K562 (cell line): Measurements from ENCODE around the gene PGS1. TPM values are rescaled to one million over a fixed set of nuclear protein-coding genes. Genes with fewer than 3 reads are reported as not detected.

ENCODE experiments used
- ATAC-seq: fragments of 200-7000 bp; cut with Tn5 transposase; 3 replicates; pipeline ENCODE4 v1.9.1; 2020; ENCODE audit warnings: moderate library complexity
- BruUV-seq: library from RNA; stranded (reverse); fragments of 400-500 nt; replicated peaks from 2 replicates; lab custom pipeline; 2021; lab: Mats Ljungman, UMichigan
- CTCF ChIA-PET: fragments of 300-600 bp; formaldehyde crosslinking; extraction: SDS; loops from one replicate; lab custom pipeline; 2021; ENCODE audit warnings: low intra/inter-chr PET ratio; lab: Yijun Ruan, JAX
- POLR2A ChIA-PET: fragments of 300-600, 350-650 bp; sonication (Branson Sonifier 250); formaldehyde crosslinking; extraction: SDS; loops from one replicate; lab custom pipeline; 2021; ENCODE audit warnings: antibody characterized with exemption, inconsistent platforms; lab: Yijun Ruan, JAX
- DNase-seq, 4 experiments: peaks; one replicate each; pipeline versions ENCODE4 v3.0.0 to v3.0.0-alpha.2; 2011 to 2018; ENCODE audit warnings: low spot score in 3 of 4, mixed read lengths in 3 of 4; ENCODE audit errors: extremely low read depth in 1 of 4
- FAIRE-seq: peaks from 2 replicates; lab custom pipeline; 2011; peaks lifted over from hg19 to GRCh38; lab: Jason Lieb, UNC
- H2AFZ ChIP-seq: 2 replicates; pipeline ENCODE4 v1.6.0; 2011; ENCODE audit warnings: low read depth, low read length, control low read depth, inconsistent platforms
- H3K27ac ChIP-seq: fragments of 200-600 bp; 3 replicates; pipeline ENCODE4 v1.8.0; 2011; ENCODE audit warnings: low read depth, mild to moderate bottlenecking, control low read depth, inconsistent platforms, low read length, moderate library complexity, mixed read lengths; ENCODE audit errors: extremely low read depth
- H3K27me3 ChIP-seq, 2 experiments: fragments of 300-600 bp in 1 of 2; 2 replicates in 1 of 2; 3 replicates in 1 of 2; pipeline versions ENCODE4 v1.6.0 to v1.8.0; 2011; ENCODE audit warnings: inconsistent platforms in 2 of 2, low read length in 2 of 2, mild to moderate bottlenecking in 1 of 2, mixed read lengths in 1 of 2, moderate library complexity in 1 of 2; ENCODE audit not compliant: control insufficient read depth in 2 of 2, insufficient read depth in 2 of 2
- H3K36me3 ChIP-seq: fragments of 300-600 bp; 3 replicates; pipeline ENCODE4 v1.8.0; 2011; ENCODE audit warnings: mild to moderate bottlenecking, low read length, inconsistent platforms; ENCODE audit not compliant: control insufficient read depth, insufficient read depth
- H3K4me1 ChIP-seq, 2 experiments: fragments of 200-600 bp in 1 of 2; replicated peaks in 1 of 2; 2 replicates in 1 of 2; 3 replicates in 1 of 2; pipeline versions ENCODE4 v1.5.1 to v1.8.0; 2011; ENCODE audit warnings: inconsistent platforms in 2 of 2, low read length in 2 of 2, mild to moderate bottlenecking in 1 of 2, mixed read lengths in 1 of 2, moderate library complexity in 1 of 2; ENCODE audit not compliant: control insufficient read depth in 2 of 2, insufficient read depth in 2 of 2
- H3K4me2 ChIP-seq: 2 replicates; pipeline ENCODE4 v1.6.1; 2011; ENCODE audit warnings: low read length, control low read depth, inconsistent platforms, mixed read lengths; ENCODE audit not compliant: insufficient read depth
- H3K4me3 ChIP-seq: fragments of 200-600 bp; sonication (generic), shearing (Covaris generic); 2 replicates; pipeline ENCODE4 v1.5.1; 2016; ENCODE audit warnings: control low read depth, inconsistent platforms
- H3K79me2 ChIP-seq: fragments of 200-600 bp; 3 replicates; pipeline ENCODE4 v1.8.0; 2011; ENCODE audit warnings: low read length, inconsistent platforms; ENCODE audit not compliant: control insufficient read depth, insufficient read depth
- H3K9ac ChIP-seq, 2 experiments: 2 replicates each; pipeline versions ENCODE4 v1.6.0 to v1.6.1; 2011; ENCODE audit warnings: low read depth in 2 of 2, low read length in 2 of 2, control low read depth in 1 of 2, inconsistent platforms in 1 of 2, mild to moderate bottlenecking in 1 of 2, mixed read lengths in 1 of 2; ENCODE audit not compliant: insufficient read depth in 1 of 2
- H3K9me1 ChIP-seq: one replicate; pipeline ENCODE4 v1.6.0; 2011; ENCODE audit warnings: inconsistent platforms, mild to moderate bottlenecking, low read length, moderate library complexity; ENCODE audit not compliant: control insufficient read depth, insufficient read depth
- H3K9me3 ChIP-seq: replicated peaks from 2 replicates; pipeline ENCODE4 v1.5.1; 2011; ENCODE audit warnings: low read depth, low read length, inconsistent platforms; ENCODE audit not compliant: control insufficient read depth, insufficient read depth
- H4K20me1 ChIP-seq: replicated peaks from 2 replicates; pipeline ENCODE4 v1.6.1; 2011; ENCODE audit warnings: low read length, inconsistent platforms, mixed read lengths; ENCODE audit not compliant: control insufficient read depth, insufficient read depth
- E2F3 ChIP-seq: fragments of 250-450 bp; sonication (Bioruptor Pico); IDR thresholded peaks from 2 replicates; pipeline ENCODE4 v1.4.0; 2020; ENCODE audit warnings: mild to moderate bottlenecking
- IRF9 ChIP-seq: fragments of 450-650 bp; IDR thresholded peaks from 2 replicates; pipeline ENCODE4 v1.6.1; 2016; ENCODE audit warnings: missing biosample characterization, missing genetic modification characterization
- PREB ChIP-seq: sonication (generic); formaldehyde crosslinking; IDR thresholded peaks from 2 replicates; pipeline ENCODE4 v1.8.1; 2023; ENCODE audit warnings: mild to moderate bottlenecking, missing genetic modification reagents
- SLC30A9 ChIP-seq: fragments of 250-450 bp; sonication (Bioruptor Pico); IDR thresholded peaks from 2 replicates; pipeline ENCODE4 v1.8.0; 2022; ENCODE audit warnings: mild to moderate bottlenecking, moderate library complexity
- SP2 ChIP-seq: IDR thresholded peaks from 2 replicates; pipeline ENCODE4 v1.6.1; 2011; ENCODE audit warnings: mild to moderate bottlenecking, low read depth, low read length, moderate library complexity; ENCODE audit not compliant: poor library complexity, severe bottlenecking; ENCODE audit errors: extremely low read depth
- STAT5A ChIP-seq: IDR thresholded peaks from 2 replicates; pipeline ENCODE4 v1.6.1; 2012; ENCODE audit warnings: low read length, inconsistent platforms, borderline replicate concordance
- TFAM ChIP-seq: fragments of 250-450 bp; sonication (Bioruptor Pico); conservative IDR thresholded peaks from 2 replicates; pipeline ENCODE4 v1.5.0; 2021; ENCODE audit warnings: mild to moderate bottlenecking, moderate library complexity
- ZNF407 ChIP-seq: fragments of 450-650 bp; IDR thresholded peaks from 2 replicates; pipeline ENCODE4 v1.6.1; 2016; ENCODE audit warnings: low read depth
- ZNF717 ChIP-seq: fragments of 250-450 bp; sonication (Bioruptor Pico); IDR thresholded peaks from 2 replicates; pipeline ENCODE4 v1.5.0; 2021
- WGBS: fragments of 100-300 bp; shearing (Covaris generic); methylation state at CpG from one replicate; pipeline ENCODE4 v1.1.6; 2016; ENCODE audit warnings: low coverage, mixed read lengths; ENCODE audit not compliant: insufficient coverage; ENCODE audit errors: missing lambda C conversion rate; 5-methylcytosine and 5-hydroxymethylcytosine counted together
- in situ Hi-C: fragments of 300-500 bp; cut with MboI; formaldehyde crosslinking; loops from 4 replicates; pipeline ENCODE4 v1.15.0; 2018; ENCODE audit warnings: inconsistent platforms, mixed read lengths
- intact Hi-C: fragments of 100-400 bp; cut with micrococcal nuclease; formaldehyde crosslinking; loops from 2 replicates; pipeline ENCODE4 v1.14.2; 2022
- polyA plus RNA-seq, 8 experiments: library from polyadenylated mRNA; depleted of rRNA in 4 of 8; stranded (reverse) in 5 of 8; unstranded in 3 of 8; fragments of >200 nt; fragmentation: Nextera tagmentation in 2 of 8; fragmentation: Illumina TruSeq in 1 of 8; extraction: Ambion mirVana in 2 of 8; extraction: Trizol in 1 of 8; gene quantifications; 2 replicates each; pipeline versions ENCODE4 v1.2.1 to v1.2.3, GENCODE V29; 2011 to 2014; ENCODE audit warnings: inconsistent platforms in 1 of 8, missing spikeins in 1 of 8
- total RNA-seq, 7 experiments: library from RNA; depleted of rRNA in 6 of 7; stranded (reverse); fragments of >200 nt in 6 of 7; fragmentation: Illumina TruSeq in 2 of 7; extraction: Trizol in 2 of 7; gene quantifications; 2 replicates each; pipeline versions ENCODE4 v1.2.1 to v1.2.3, GENCODE V29; 2011 to 2021; ENCODE audit warnings: low replicate concordance in 1 of 7

PGS1 gene
- total and polyA plus RNA-seq, 9 of the 15 experiments (the other 6 are each of a cell fraction or from before 2014, with no cell fraction given), result 1.3 to 39.4 (median 22.3) TPM

GRCh38 chr17:78461799-78462053 lies 83.3 kb downstream of the PGS1 start:
- DNase-seq (no peak), ATAC-seq (no peak), FAIRE-seq (no peak)
- Histone ChIP-seq H3K4me3 (no peak overlapping the region), H3K4me1 (peaks cover 0 to 13% of the 10 kb centered on the region in 2 experiments; a peak in 2 of 5 replicates), H3K4me2 (no peak overlapping the region), H2AFZ (no peak overlapping the region), H3K27ac (no peak overlapping the region), H4K20me1 (no peaks in the 10 kb centered on the region), H3K27me3 (peaks cover 46 to 76% of the 10 kb centered on the region in 2 experiments), H3K36me3 (no peaks in the 10 kb centered on the region), H3K79me2 (no peaks in the 10 kb centered on the region), H3K9me3 (no peaks in the 10 kb centered on the region), H3K9me1 (peaks cover 3% of the 10 kb centered on the region), H3K9ac (no peak overlapping the region)
- WGBS, result 3% methylated on average over 6 of the region's 6 CpGs
- ChIA-PET POLR2A (interaction anchor here (1.6 kb wide), 1 partner anchor 11 kb away, joined by 4 read pairs; no protein-coding TSS in a partner anchor), CTCF (no interaction called here)
- no TSS peak for BruUV-seq
- in situ Hi-C loops, result no loop called here
- no peak for TF ChIP-seq PREB (CRISPR knock-in tag)
- TF ChIP-seq ZNF717 (CRISPR knock-in tag), result no peak
- no peak for TF ChIP-seq ZNF407
- no peak for TF ChIP-seq E2F3 (CRISPR knock-in tag)
- TF ChIP-seq IRF9 (tag), result no peak
- no peak for TF ChIP-seq STAT5A
- no peak for TF ChIP-seq SP2
- TF ChIP-seq SLC30A9, result no peak
- TF ChIP-seq TFAM (CRISPR knock-in tag), result no peak
- intact Hi-C loops, result no loop called here
